HG02852 (cell line): Measurements from ENCODE around the gene ACOT8.
"Not testable (repeated sequence)": the region's sequence is repeated elsewhere in the genome, so short reads cannot be mapped to it uniquely, and the experiment has no call there.

ENCODE experiments used
- ATAC-seq: cut with Tn5 transposase; IDR thresholded peaks from one replicate; pipeline ENCODE4 v1.9.1; 2021; ENCODE audit warnings: mild to moderate bottlenecking, moderate library complexity; ENCODE audit not compliant: unreplicated experiment

The ACOT8 gene

GRCh38 chr20:45857114-45857881 lies at the start of gene ACOT8, which contains the start of gene ZSWIM3:
ACOT8 (minus strand) TSS chr20:45857392; CDS start chr20:45857315, 77 bp downstream.
ZSWIM3 (plus strand) TSS chr20:45857614; CDS start chr20:45857826, 212 bp downstream.
- ATAC-seq: peak; percentile 96

DNA sequence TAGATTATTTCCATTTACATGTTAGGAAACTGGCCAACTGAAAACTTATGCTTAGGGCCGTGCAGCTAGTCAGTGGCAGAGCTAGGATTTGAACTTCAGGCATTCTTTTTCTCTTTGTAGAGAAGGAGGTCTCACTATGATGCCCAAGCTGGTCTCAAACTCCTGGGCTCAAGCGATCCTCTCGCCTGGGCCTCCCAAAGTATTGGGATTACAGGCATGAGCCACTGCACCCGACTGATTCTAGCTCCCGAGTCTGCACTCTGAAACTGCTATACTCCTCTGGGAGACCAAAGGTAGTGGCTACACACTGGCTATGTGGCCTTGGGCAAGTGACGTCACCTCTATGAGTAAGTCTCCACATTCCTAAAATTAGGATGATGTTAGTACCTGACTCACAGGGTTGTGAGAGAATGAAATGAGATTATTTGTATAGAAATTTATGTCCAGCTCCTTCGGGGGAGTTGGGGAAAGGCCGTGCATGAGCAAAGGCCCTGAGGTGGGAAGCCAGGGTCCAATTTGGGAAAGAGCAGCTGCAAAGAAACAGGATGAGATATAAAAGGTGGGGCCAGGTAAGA lies 48.4 kb upstream of the ACOT8 start:
- no peak for ATAC-seq

DNA sequence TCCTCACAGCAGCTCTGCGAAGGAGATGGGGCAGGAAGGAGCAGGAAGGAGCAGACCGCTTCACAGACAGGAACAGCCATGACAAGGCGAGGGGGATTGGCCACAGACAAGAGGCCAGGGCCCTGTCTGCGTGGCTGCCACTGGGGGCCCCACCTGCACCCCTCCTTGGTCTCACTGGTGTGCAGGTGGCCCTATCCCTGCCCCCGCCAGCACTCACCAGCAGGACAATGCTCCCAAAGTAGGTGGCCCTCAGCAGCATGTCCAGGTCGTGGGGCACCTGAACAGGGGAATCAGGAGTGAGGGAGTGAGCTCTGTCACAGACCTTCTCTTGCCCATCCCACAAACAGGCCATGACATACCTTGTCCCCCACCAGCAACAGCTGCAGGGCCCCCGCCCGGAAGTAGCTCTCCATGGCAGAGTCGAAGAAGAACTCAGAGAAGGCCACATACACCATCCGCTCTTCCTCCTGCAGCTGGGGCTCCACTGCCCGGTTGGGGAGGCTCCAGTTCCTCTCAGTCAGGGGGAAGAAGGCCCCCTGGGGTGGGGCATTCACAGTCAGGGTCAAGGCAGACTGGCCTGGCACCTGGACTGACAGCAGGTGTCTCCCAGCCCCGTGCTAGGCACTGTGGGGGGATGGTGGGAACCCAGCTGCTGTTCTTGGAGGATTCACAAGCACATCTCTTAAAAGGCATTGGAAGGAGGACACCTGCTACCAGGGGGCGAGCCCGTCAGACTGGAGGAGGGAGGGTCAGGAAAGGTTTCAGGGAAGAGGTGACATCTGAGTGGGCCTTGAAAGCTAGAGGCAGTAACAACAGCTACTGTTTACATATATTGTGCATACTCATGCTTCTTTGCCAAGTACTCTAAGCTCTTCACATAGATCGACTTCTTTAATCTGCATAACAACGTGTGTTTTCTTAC lies 47.7 kb upstream of the ACOT8 start:
- ATAC-seq: no peak

GRCh38 chr20:45902199-45902701 lies 45.1 kb upstream of the ACOT8 start:
- no peak for ATAC-seq

GRCh38 chr20:45901332-45901731 lies 44.1 kb upstream of the ACOT8 start:
- ATAC-seq: not testable (repeated sequence)

GRCh38 chr20:45899046-45899835 lies 42.0 kb upstream of the ACOT8 start:
- no peak for ATAC-seq

GRCh38 chr20:45898285-45898684 lies 41.1 kb upstream of the ACOT8 start:
- ATAC-seq: no peak

DNA sequence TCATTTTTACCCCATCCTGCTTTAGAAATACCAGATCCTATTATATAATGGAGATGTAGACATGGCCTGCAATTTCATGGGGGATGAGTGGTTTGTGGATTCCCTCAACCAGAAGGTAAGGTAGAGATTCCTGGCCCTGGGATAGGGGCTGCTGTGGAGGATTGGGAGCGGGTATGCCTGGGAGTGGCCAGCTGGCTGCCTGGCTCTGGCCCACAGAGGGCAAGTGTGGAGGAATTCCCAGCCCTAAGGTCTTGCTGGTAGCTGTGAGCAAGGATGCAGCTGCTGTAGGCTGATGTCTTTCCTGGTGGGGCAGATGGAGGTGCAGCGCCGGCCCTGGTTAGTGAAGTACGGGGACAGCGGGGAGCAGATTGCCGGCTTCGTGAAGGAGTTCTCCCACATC lies 40.5 kb upstream of the ACOT8 start:
- no peak for ATAC-seq

DNA sequence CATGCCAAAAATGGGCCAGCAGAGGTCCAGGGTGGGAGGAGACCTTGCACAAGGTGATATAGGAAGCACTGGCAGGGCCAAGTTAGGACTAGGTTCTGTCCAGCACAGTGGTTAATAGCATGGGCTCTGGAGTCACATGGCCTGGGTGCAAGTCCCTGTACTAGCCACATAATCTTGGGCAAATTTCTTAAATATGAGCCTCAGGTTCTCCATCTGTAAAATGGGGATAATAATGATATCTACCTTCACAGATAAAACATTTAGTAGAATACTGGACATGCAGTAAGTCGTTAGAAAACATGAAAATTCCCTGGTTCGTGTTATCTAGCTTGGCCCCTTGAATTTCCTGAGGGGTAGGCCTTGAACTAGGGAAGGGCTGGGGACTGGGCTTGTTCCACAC lies 40.1 kb upstream of the ACOT8 start:
- ATAC-seq: no peak

- ATAC-seq: no peak
Observed at GRCh38 chr20:45896641-45897161, 39.5 kb upstream of the ACOT8 start.

DNA sequence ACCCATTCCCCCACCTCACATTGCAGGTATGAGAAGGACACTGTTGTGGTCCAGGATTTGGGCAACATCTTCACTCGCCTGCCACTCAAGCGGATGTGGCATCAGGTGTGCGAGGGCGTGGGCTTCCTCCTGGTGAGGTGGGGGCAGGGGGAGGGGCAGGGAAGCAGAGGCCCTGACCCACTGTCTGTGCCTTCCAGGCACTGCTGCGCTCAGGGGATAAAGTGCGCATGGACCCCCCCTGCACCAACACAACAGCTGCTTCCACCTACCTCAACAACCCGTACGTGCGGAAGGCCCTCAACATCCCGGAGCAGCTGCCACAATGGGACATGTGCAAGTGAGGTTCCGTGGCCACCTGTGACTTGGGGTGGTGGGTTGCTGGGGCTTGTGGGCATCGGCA lies 37.6 kb upstream of the ACOT8 start:
- ATAC-seq: no peak

DNA sequence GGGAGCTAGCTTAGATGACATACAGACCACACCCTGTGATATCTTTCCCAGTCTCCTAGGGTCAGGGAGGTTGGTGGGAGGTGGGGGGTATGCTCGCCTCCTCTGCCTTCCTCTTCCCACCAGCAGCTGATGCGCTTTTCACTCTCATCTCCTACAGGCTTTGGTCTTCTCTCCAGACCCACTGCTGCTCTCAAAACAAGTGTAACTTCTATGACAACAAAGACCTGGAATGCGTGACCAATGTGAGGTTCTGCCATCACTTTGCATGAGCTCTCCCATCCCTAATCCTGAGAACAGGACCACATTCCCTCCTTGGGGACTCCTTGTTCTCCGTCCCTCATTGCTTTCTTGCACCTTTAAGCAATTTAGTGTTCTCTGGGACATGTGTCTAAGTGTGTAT lies 36.6 kb upstream of the ACOT8 start:
- ATAC-seq: no peak

GRCh38 chr20:45892828-45893500 lies 35.8 kb upstream of the ACOT8 start:
- no peak for ATAC-seq

- no peak for ATAC-seq
Observed at GRCh38 chr20:45892049-45892825, 35.0 kb upstream of the ACOT8 start.

GRCh38 chr20:45890985-45891983 lies 34.1 kb upstream of the ACOT8 start, which contains the start of the genes CTSA and NEURL2:
CTSA (plus strand) TSS chr20:45891335; CDS start chr20:45891569, 234 bp downstream.
NEURL2 (minus strand) TSS chr20:45891208; CDS start chr20:45890991, 217 bp downstream.
- peak; percentile 81 for ATAC-seq

- peak; percentile 27 for ATAC-seq
Observed at GRCh38 chr20:45890077-45890984, 33.1 kb upstream of the ACOT8 start.
